ENCODE results near the gene ACTL6B. TPM values are rescaled to one million over a fixed set of nuclear protein-coding genes. Genes with fewer than 3 reads are reported as not detected.
A peak's percentile ranks its signal among the peaks of the same experiment; 100 is the strongest.

Gene ACTL6B
- total RNA-seq, 1 donor from 2014 or later, result not detected

- Mint-ChIP-seq H3K9me3 (ENCODE audit: low read depth) (no peaks in the 10 kb centered on the region), H3K4me3 (ENCODE audit: unreplicated experiment) (peak overlapping the region; percentile 81), H3K27ac (ENCODE audit: unreplicated experiment) (peak overlapping the region; percentile 84), H3K27me3 (ENCODE audit: low read depth) (no peaks in the 10 kb centered on the region), H3K36me3 (ENCODE audit: low read depth) (peaks cover 3% of the 10 kb centered on the region), H3K4me1 (ENCODE audit: low read depth) (peaks cover 31% of the 10 kb centered on the region)
- TF ChIP-seq, protein P1, sequence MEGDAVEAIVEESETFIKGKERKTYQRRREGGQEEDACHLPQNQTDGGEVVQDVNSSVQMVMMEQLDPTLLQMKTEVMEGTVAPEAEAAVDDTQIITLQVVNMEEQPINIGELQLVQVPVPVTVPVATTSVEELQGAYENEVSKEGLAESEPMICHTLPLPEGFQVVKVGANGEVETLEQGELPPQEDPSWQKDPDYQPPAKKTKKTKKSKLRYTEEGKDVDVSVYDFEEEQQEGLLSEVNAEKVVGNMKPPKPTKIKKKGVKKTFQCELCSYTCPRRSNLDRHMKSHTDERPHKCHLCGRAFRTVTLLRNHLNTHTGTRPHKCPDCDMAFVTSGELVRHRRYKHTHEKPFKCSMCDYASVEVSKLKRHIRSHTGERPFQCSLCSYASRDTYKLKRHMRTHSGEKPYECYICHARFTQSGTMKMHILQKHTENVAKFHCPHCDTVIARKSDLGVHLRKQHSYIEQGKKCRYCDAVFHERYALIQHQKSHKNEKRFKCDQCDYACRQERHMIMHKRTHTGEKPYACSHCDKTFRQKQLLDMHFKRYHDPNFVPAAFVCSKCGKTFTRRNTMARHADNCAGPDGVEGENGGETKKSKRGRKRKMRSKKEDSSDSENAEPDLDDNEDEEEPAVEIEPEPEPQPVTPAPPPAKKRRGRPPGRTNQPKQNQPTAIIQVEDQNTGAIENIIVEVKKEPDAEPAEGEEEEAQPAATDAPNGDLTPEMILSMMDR (IDR thresholded peaks at IDR 0.05), result peak; percentile 79
- DNase-seq (ENCODE audit: low spot score), result no peak
Observed at GRCh38 chr7:100604028-100604975, 51.9 kb downstream of the ACTL6B start.

GRCh38 chr7:100603726-100604027 is 52.6 kb downstream of the ACTL6B start:
- DNase-seq (ENCODE audit: low spot score), result no peak
- H3K27ac Mint-ChIP-seq (ENCODE audit: unreplicated experiment), result peak overlapping the region; percentile 84
- H3K4me3 Mint-ChIP-seq (ENCODE audit: unreplicated experiment), result peak overlapping the region; percentile 81
- H3K36me3 Mint-ChIP-seq (ENCODE audit: low read depth), result peaks cover 3% of the 10 kb centered on the region
- TF ChIP-seq, protein P1 (IDR thresholded peaks at IDR 0.05), result no peak
- no peaks in the 10 kb centered on the region for H3K27me3 Mint-ChIP-seq (ENCODE audit: low read depth)
- no peaks in the 10 kb centered on the region for H3K9me3 Mint-ChIP-seq (ENCODE audit: low read depth)
- peaks cover 31% of the 10 kb centered on the region for H3K4me1 Mint-ChIP-seq (ENCODE audit: low read depth)

DNA sequence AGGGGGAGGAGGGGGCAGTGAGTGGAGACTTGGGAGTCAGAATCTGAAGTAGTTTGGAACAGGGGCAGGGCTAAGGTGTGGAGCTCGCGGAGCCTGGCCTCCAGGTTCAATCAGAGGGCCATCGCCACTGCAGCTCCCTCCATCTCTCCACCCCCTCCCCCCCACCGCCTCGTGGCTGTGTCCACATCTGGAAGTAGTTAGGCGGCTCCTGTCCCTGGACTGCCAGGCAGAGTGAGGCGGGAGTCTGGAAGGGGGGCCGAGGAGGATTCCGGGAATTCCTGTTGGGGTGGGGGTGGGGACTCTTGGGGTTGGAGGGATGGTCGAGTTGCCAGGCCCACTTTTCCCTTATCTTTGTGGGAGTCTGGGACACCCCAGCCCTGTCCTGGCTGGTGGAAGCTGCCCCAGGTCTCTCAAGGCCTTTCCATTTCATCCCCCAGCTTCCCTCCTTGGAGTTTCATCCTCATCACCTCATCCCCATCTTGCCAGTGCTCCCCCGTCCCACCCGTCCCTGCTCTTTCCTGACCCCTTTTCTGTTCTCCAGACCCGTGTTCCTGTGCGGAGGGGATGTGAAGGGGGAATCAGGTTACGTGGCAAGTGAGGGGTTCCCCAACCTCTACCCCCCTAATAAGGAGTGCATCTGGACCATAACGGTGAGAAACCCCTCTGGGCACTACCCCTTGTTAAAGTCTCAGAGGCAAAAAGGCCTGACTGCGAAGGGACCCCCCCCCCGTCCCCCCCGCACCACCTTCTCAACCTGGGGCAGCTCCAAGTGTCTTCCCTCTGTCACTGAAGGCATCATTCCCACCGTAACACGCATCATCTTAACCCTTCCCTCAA is 53.1 kb downstream of the ACTL6B start:
- H3K4me3 Mint-ChIP-seq (ENCODE audit: unreplicated experiment), result peak overlapping the region; percentile 81
- no peak for DNase-seq (ENCODE audit: low spot score)
- no peaks in the 10 kb centered on the region for H3K9me3 Mint-ChIP-seq (ENCODE audit: low read depth)
- peak overlapping the region; percentile 84 for H3K27ac Mint-ChIP-seq (ENCODE audit: unreplicated experiment)
- TF ChIP-seq, protein P1 (IDR thresholded peaks at IDR 0.05), result no peak
- H3K27me3 Mint-ChIP-seq (ENCODE audit: low read depth), result no peaks in the 10 kb centered on the region
- peaks cover 31% of the 10 kb centered on the region for H3K4me1 Mint-ChIP-seq (ENCODE audit: low read depth)
- H3K36me3 Mint-ChIP-seq (ENCODE audit: low read depth), result peaks cover 3% of the 10 kb centered on the region

GRCh38 chr7:100600730-100601038 is 55.6 kb downstream of the ACTL6B start:
- Mint-ChIP-seq H3K36me3 (ENCODE audit: low read depth) (no peaks in the 10 kb centered on the region), H3K4me3 (ENCODE audit: unreplicated experiment) (no peak overlapping the region), H3K4me1 (ENCODE audit: low read depth) (peaks cover 31% of the 10 kb centered on the region), H3K27me3 (ENCODE audit: low read depth) (no peaks in the 10 kb centered on the region), H3K9me3 (ENCODE audit: low read depth) (no peaks in the 10 kb centered on the region), H3K27ac (ENCODE audit: unreplicated experiment) (no peak overlapping the region)
- DNase-seq (ENCODE audit: low spot score), result no peak
- TF ChIP-seq, protein P1 (IDR thresholded peaks at IDR 0.05), result no peak

GRCh38 chr7:100599911-100600729 is 56.1 kb downstream of the ACTL6B start:
- H3K27ac Mint-ChIP-seq (ENCODE audit: unreplicated experiment), result no peak overlapping the region

More at GRCh38 chr7:100599911-100600729, 56.1 kb downstream of the ACTL6B start:
- H3K4me3 Mint-ChIP-seq (ENCODE audit: unreplicated experiment), result no peak overlapping the region
- no peaks in the 10 kb centered on the region for H3K27me3 Mint-ChIP-seq (ENCODE audit: low read depth)
- no peaks in the 10 kb centered on the region for H3K36me3 Mint-ChIP-seq (ENCODE audit: low read depth)
- H3K4me1 Mint-ChIP-seq (ENCODE audit: low read depth), result peaks cover 28% of the 10 kb centered on the region
- no peaks in the 10 kb centered on the region for H3K9me3 Mint-ChIP-seq (ENCODE audit: low read depth)
- DNase-seq (ENCODE audit: low spot score), result no peak
- TF ChIP-seq, protein P1 (IDR thresholded peaks at IDR 0.05), result peak; percentile 24
